Measurements from ENCODE around the gene TP63.

Gene TP63

DNA sequence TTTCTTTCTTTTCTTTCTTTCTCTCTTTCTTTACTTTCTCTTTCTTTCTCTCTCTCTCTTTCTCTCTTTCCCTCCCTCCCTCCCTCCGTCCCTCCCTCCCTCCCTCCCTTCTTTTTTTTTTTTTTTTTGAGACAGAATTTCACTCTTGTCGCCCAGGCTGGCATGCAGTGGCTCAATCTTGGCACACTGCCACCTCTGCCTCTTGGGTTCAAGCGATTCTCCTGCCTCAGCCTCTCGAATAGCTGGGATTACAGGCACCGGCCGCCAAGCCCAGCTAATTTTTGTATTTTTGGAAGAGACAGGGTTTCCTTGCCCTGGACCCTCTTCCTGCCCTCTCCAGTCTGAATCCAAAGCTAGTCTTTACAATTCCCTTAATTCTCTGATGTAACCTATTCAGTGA is 102.9 kb downstream of the TP63 start:
- DNase-seq (ENCODE audit: low spot score): no peak
- Histone ChIP-seq H3K4me3 (no peak overlapping the region), H3K27ac (no peak overlapping the region)
- no peak for TF ChIP-seq CTCF (IDR thresholded peaks at IDR 0.05)

DNA sequence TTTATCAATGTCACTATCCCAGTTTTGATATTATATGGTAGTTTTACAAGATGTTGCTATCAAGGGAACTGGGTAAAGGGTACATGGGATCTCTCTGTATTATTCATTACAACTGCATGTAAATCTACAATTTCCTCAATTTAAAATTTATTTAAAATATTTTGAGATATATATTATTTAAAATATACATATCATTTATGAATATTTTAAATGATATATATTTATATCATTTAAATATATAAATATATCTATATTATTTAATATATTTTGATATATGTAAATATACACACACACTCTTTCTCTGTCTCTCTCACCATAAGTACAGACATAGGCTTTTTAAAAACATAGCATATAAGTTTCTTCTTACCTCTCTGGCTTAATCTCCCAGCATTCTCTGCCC is 104.7 kb downstream of the TP63 start:
- Histone ChIP-seq H3K27ac (no peak overlapping the region), H3K4me3 (no peak overlapping the region)
- TF ChIP-seq CTCF (IDR thresholded peaks at IDR 0.05): no peak
- no peak for DNase-seq (ENCODE audit: low spot score)

GRCh38 chr3:189737071-189737470 is 105.9 kb downstream of the TP63 start:
- TF ChIP-seq CTCF (IDR thresholded peaks at IDR 0.05): no peak
- no peak for DNase-seq (ENCODE audit: low spot score)
- no peak overlapping the region for H3K27ac ChIP-seq
- no peak overlapping the region for H3K4me3 ChIP-seq

DNA sequence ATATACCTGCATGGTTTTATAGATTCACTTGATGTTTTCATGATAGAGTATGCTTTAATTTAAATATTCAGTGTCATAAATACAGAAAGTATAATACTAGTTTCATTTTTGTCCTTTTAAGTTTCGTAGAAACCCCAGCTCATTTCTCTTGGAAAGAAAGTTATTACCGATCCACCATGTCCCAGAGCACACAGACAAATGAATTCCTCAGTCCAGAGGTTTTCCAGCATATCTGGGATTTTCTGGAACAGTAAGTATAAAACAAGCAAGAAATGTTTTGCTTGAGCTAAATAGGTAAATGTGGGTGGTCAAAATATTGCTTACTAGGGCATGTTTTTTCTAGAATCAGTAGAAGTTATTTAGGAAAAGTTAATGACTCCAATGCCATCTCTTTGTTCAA is 106.4 kb downstream of the TP63 start:
- no peak overlapping the region for H3K27ac ChIP-seq
- no peak overlapping the region for H3K4me3 ChIP-seq
- no peak for DNase-seq (ENCODE audit: low spot score)
- no peak for TF ChIP-seq CTCF (IDR thresholded peaks at IDR 0.05)

- H3K4me3 ChIP-seq: no peak overlapping the region
- no peak for TF ChIP-seq CTCF (IDR thresholded peaks at IDR 0.05)
- DNase-seq (ENCODE audit: low spot score): no peak
- H3K27ac ChIP-seq: no peak overlapping the region
Measured at GRCh38 chr3:189739378-189739777, 108.2 kb downstream of the TP63 start.

DNA sequence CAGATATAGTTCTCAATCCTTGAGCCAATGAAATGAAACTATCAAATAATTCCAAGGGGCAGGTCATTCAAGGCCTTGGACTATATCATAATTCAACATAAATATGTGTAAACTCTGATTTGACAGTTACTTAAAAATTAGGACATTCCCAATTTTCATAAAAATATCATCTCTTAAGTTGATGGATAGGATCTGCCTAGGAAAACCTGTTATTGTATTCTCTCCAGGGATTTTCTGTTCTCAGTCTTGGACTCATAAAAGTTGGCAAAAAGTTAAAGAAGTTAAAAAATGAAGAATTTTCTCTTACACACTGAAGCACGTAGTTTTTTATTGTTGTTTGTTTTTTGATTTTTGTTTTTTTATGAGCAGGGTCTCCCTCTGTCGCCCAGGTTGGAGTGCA is 109.0 kb downstream of the TP63 start:
- Histone ChIP-seq H3K4me3 (no peak overlapping the region), H3K27ac (no peak overlapping the region)
- no peak for DNase-seq (ENCODE audit: low spot score)
- TF ChIP-seq CTCF (IDR thresholded peaks at IDR 0.05): no peak

- no peak for DNase-seq (ENCODE audit: low spot score)
- no peak overlapping the region for H3K27ac ChIP-seq
- H3K4me3 ChIP-seq: no peak overlapping the region
- TF ChIP-seq CTCF (IDR thresholded peaks at IDR 0.05): no peak
Measured at GRCh38 chr3:189744235-189744634, 113.0 kb downstream of the TP63 start.

All from coronary artery (tissue), 2 donors.